Left hindlimb (tissue), 1 donor: Measurements from ENCODE around the gene LECT2.

ENCODE experiments used
- DNase-seq: peaks from one replicate; pipeline ENCODE4 v3.0.0-alpha.2; 2018

The LECT2 gene

DNA sequence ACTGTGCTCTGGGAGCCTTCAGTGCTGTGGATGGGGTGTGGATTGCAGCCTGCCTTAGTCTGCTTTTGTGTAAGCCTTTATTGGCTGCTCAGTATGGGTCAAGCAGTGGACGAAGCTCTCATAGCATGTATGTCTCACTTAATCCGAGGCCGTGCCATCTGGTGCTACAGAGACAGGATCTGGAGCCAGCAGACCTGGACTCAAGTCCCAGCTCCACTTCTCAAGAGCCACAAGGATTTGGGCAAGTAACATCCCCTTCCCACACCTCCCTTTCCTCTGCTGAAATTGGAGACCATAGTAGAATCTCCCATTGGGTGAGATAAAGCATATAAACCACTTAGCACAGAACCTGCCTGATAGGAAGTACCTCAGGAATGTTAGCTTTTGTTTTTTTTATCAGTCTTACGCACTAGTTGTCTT, 23.4 kb upstream of the LECT2 start:
- no peak for DNase-seq

DNA sequence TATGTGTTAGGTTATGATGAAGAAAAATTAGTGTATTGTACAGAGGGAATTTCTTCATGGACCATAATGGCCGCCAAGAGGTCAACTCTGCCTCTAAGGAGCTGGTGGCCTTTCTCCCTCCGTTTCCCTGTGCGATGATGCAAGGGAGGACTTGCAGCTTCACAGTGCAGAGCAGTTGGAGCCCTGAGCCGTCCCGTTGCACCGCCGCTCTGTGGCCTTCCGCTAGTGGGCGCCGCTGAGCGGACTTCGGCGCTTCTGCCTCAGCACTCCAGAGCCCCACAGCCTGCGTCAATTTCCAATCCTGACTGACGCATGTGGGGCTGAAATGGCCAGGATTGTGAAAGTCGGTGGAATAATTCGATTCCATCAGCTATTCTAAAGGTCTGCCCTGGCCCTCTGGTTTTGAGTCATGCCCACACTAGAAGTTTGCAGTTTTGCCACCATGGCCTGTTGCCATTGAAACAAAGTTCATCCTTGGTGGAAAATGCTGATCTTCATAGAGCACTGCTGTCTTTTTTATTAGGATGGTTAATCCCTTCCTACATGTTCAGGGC, 22.7 kb upstream of the LECT2 start:
- DNase-seq, result peak; percentile 51

DNA sequence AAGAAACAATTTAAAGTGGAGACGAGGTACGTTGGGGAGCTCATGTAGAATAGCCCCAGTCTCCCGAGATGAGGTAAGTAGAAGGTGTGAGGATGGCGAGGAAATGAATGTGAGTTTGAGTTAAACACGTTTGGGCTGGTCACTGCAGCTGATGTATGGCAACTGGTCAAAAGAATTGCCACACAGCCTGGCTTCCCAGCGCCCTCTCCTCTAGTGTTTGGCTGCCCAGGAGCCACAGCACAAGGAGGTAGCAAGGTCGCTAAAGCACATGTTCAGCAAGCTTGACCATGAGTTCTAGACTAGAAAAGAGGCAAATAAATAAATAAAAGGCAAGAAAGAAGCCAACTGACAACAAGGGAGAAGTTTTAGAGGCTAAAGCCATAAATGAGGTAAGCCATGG, 21.4 kb upstream of the LECT2 start:
- no peak for DNase-seq

DNA sequence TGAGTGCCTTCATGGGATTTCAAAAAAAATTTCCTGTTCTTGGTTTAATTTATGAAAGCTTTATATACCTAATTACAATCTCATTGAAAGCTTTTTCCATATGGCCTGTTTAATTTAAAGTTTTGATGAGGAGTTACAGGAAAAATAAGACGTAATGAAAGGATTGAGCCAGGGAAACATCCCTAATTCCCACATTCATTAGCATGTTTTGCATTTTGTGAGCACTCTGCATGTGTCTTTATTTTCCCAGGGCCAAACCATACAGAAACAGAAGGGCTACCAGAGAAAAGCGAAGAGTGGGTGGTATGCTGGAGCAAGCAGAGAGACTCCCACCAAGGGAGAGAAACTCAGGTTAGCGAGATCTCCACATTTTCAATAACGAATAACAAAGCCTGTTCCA, 20.3 kb upstream of the LECT2 start:
- DNase-seq, result no peak

DNA sequence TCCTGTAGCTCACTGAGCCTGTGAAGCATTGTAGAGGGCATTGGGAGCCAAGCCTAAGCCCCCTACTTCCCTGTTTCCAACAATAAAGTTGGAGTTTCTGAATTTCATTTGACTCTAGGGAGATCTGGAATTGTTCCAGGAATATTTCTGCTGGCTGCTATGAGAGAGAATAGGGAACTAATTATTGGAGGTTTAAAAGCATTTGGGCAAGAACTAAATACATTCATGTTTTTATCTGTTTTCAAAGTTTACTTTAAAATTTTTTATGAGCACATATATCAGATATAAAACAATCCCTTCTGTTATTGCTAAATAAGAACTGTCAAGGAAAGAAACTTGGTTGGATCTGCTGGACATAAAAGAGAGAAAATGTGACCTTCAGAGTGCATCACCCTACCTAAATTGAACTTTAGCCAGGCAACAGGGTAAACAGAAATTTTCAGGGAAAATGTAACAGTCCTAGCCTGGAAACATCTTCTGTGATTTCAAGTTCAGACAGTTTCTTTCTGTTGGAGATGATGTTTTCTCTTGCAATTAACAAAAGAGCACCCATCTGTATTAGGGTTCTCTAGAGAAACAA, 19.3 kb upstream of the LECT2 start:
- DNase-seq, result no peak

DNA sequence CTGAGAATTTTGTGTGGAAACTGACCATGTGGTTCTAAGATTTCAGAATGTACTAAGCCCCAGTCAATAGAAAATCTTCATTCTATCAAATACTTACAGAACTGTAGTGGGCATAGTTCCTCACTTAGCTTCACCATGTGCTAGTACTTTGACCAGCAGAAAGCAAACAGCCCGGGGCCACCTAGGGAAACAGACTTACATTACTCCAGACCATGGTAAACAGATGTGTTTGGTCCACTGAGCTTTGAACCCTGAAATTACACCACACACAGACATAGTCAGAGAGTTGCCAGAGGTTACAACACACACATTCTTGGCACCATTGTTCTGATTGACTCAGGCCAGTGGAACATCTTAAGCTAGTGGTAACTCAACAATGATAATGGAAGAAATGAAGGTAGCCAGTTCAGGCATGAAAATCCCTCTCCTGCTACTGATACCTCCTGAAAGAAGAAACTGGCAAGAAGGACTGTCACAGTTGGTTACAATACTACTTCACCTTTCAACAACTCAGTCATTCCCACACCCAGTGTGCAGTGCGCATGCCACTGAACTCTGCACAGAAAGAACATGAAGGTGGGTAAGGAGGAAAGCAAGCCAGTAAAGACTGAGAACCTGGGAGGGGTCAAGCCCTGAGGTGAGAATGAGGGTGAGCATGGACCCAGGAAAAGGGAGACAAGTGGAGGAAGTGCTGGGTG, 18.7 kb upstream of the LECT2 start:
- DNase-seq, result no peak

DNA sequence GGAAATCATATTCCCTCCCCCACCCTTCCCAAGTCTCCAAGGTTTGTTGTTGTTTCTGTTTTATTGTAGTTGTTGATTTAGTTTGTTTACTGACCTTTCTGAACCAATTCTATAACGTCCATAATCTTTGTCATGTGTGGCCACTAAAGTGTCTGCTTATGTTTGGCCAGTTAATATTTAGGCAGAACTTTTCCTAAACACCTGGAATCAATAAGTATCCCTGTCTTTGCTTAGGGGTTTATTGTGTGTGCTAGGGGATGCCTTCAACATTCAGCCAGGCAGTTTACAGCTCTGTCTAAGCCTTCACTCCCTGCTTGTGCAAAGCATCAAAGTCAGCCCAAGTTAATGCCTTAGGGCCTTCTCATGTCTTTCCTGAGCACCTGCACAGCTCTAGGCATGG, 16.9 kb upstream of the LECT2 start:
- DNase-seq, result no peak

DNA sequence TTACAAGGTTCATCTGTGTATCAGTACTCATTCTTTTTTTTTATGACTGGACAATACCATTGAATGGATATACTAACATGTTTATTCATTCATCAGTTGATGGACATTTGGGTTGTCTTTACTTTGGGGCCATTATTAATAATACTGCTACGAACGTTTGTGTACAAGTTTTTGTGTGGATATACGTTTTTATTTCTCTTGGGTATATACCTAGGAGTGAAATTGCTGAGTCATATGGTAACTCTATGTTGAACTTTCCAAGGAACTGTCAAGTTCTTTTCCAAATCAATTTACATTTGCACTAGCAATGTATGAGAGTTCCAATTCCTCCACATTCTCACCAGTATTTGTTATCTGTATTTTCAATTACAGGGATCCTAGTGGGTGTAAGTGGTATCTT, 12.0 kb upstream of the LECT2 start:
- DNase-seq, result no peak

DNA sequence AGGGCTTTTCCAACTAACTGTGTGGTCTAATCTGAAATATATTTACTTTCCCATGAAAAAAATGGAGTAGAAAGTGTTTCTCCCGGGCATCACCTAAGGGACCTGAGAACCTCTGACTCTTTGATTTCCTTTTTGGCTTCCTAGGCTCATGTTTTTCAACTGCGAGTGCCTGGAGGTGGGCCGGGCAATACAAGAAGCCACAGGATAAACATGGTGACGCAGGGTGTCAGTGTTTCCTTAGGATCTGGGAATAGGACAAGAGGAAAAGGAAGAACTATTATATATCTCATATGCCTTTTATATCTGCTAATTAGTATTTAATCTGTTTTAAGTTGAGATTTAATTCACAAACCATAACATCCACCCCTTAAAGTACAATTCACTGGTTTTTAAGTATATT, 11.4 kb upstream of the LECT2 start:
- DNase-seq, result no peak

DNA sequence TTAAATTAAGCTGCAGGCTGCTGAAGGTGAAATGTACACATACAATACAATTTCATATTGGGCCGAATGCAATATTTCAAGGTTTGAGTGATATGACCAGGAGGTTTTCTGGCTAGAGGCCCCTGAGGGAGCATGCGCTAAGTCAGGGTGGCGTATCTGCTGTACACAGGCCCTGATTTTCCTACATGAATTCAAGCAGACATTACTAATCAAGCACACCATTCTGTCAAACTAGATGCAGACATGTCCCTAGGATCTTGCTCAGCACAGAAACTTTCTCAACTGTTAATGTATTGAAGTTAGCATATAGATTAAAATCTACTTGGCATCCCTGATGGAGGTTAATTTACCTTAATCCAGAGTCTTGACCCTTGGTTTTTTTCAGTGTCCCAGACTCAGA, 10.7 kb upstream of the LECT2 start:
- no peak for DNase-seq

DNA sequence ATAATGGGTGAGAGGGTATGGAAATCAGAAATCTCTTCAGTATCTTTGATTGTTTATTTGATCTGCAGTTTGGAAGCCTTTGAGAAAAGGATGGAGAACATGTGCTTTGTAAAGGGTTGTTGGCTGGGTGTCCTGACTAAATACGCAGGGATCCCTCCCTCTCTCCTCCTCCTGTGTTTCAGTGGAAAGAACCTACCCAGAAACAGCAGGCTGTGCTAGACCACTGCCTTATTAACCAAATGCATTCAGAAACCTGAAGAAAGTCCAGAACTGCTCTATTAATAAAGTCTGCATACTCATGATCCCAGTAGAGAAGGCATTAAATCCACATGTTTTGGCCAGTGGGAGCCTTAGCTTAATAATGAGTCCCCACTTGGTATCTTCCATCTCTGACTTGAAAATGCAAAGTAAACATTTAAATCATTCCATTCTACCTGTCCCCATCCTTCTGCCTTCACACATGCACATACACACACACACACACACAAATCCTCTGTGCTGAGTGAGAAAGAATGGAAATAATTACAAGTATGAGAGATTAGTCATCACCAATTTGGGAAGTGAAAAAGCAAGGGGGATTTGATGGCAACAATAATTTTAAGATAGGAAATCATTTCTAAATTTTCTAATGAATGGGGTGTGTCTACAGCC, 10.0 kb upstream of the LECT2 start:
- no peak for DNase-seq

DNA sequence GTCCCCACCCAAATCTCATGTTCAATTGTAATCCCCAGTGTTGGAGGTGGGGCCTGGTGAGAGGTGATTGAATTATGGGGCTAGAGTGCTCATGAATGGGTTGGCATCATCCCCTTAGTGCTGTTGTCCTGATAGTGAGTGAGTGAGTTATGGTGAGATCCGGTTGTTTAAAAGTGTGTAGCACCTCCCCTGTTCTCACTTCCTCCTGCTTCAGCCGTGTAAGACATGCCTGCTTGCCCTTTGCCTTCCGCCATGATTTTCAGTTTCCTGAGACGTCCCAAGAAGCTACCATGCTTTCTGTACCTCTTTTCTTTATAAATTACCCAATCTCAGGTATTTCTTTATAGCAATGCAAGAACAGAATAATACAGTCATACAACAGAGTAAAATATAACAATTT, 742 bp upstream of the LECT2 start:
- DNase-seq, result no peak

DNA sequence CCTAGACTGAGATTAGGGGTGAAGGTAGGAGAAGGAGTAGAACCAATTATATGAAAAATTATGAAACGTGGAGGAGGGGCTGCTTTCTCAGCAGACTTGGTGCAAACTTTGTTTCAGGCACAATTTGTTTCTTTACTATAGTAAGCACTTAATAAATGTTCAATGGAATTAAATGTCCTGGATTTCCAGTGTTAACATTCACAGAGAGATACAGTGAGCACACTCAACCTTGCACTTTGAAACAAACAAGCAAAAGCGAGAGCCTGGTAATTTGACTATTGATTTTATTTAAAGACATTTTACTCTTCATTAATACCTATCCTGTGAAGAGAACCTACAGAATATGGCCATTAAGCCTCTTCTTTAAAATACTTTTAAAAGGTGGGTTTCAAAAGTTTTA, 933 bp downstream of the LECT2 start:
- no peak for DNase-seq

DNA sequence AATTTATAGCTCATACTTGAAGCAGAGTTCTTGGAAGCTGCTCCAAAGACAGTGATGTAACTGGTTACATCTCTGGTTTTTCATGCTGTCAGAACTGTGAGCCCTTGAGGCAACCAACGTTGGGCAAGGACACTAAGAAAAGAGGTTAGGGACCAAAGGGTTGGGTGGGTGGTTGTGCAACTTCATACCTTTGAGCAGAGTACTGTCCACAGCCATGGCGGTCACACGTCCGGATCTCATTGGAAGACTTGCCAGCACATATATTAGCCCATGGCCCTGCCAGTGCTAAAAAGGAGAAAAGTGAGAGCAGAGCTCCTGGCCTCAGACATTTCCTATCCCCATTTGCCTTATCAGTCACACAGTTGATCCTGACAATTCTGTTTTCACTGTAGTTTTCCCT, 2.1 kb downstream of the LECT2 start:
- no peak for DNase-seq

DNA sequence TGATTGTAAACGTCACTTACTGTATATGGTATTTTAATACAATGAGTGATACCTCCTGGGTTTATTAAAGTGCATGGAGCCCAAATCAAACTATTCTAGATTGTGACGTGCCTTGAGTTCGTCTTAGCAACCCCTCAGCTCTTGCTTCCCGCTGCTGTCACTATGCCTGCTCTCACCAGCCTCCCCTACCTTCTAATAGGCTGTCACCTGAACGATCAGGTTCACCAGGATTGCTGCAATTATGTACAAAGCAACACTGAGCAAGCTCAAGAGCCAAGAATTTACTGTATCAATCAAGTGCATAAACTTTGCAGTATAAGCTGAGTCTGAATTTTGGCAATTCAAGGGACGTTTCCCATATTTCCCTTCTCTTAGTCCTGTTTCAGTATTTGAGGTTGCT, 3.0 kb downstream of the LECT2 start:
- no peak for DNase-seq

DNA sequence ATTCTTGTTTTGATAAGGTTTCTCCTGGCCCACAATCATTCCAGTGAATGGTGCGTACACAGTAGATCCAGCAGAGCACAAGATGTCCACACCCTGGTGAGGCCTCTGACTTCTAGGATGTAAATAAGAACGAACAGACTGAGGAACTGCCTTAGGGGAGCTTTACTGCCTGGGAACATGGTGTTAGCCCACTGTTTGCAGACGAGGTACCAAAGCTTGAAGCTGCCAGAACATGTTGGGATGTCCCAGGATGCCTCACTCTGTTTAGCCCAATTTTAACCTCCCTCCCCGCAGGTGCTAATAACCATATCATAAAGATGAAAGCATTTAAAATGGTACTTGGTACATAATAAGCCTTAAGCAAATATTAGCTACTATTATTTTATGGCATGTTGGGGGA, 3.5 kb downstream of the LECT2 start:
- DNase-seq, result no peak

DNA sequence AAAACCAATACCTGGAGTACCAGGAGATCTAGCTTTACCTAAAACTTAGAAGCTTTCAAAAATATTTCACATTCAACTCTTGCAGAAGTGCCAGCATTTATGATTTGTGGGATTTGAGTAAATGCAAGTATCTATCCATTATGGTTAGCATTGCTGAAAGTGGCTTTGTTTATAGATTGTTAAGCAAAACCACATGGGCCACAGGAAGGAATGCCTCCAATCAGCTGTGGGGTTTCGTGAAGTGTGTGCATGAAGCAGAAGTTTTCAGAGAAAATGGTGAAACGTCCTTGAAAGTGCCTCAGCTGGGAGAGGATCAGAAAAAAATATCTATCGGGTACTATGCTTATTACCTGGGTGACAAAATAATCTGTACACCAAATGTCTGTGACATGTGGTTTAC, 4.2 kb downstream of the LECT2 start:
- DNase-seq, result no peak

DNA sequence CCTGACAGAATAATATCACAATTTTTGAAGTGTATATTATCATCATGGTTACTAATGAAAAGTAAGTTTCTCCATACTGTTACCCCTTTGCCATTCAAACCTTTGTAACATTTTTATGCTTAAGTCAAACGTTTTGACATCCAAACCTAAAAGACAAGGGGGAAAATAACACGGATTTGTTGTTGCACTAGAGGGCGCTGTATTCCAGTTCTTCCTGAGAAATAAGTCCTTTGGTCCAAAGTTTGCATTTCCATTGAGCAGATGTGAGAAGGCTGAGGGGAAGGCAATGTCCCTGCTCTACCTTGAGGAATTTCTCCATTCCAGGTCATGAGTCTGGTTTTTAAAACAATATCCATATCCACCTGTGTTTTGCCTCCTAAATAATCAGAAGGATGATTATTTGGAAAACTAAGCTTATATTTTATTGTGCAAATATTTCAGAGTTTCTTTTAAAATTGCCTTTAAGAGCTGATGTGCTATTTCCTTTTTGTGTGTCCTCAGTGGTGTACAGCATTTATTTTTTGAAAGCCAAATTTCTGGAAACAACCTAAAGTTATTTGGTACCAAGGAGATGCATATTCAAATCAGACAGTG, 9.7 kb downstream of the LECT2 start:
- no peak for DNase-seq

DNA sequence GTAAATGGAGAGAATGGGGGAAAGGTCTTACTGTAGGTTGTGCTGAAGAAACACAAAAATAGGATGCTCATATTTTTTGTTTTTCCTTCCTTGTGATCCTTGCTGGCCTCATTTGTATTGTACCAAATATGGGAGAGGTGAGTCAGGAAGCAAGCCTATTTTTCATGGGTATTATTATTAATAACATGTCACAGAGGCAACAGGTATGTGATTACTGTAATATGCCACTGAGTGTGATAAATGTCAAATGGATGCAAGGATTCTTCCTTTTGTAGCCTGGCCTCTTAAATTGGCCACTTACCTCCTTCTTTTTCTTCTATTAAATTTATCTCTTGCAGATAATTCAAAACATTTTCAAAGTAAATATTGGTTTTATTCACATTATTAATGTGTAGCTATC, 10.2 kb downstream of the LECT2 start:
- DNase-seq, result no peak

DNA sequence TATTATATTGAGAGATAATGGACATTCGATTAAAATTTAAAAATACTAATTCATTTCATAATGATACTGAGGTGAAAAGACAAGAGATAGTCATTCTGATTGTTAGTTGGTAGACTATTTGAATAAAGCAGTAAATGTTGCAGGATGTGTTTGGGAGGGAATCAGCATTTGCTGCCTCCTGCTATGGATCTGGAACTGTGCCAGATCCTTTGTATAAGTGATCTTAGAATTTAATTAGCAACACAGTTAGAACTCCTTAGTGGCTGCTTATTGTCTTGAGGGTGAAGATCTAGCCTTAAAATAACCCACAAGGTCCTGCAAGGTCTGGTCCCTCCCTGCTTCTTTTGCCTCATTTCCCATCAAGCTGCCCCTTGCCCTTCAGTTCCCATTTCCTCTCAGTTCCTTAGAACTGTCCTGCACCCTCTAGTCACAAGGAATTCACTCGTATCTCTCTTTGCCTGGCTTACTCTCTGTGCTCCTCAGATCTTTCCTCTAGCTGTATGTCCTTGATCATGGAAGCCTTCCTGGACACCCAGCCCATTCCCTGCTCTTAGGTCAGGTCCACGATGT, 12.5 kb downstream of the LECT2 start:
- DNase-seq, result no peak

DNA sequence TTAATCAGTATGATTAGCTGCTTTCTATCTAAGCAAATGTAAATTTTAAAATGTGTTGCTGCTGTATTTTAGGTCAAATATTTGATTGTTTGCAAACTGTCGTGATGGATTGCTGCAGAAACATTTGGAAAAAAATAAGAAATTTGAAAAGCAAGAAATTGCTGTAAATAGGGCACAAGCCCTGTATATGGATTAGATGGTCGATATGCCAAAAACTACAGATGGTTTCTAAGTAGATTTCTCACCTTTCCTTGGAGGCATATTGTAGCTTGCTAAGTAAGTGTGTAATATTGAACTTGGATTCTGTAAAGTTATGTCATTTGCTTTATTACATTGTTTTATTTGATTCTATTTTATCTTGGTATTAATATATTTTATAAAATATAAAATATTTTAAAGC, 13.1 kb downstream of the LECT2 start:
- no peak for DNase-seq

DNA sequence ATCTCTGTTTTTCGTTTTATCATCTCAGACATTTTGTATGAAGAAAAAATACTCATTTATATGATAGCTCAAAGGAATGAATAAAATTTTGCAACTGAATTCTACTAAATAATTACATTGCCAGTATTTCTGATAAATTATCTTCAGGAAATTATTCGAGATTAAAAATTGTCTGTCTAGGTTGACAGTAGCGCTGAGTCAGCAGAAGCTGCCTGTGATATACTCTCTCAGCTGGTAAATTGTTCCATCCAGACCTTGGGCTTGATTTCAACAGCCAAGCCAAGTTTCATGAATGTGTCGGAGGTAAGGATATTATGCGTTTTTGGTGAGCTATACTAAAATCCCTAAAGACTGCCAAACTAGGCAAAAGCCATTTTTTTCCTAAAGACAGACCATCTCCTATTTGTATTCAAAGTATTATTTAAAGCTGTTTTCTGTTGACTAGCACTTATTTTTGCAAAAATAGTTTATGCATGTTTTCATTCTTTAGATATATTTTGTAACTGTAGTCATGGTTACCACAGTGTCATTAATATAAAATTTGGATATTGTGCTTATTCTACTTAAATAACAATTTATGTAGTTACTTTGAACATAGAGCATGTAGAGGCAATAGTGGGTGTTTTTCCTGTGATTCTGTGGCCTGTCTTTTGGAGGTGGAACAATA, 17.4 kb downstream of the LECT2 start:
- no peak for DNase-seq

DNA sequence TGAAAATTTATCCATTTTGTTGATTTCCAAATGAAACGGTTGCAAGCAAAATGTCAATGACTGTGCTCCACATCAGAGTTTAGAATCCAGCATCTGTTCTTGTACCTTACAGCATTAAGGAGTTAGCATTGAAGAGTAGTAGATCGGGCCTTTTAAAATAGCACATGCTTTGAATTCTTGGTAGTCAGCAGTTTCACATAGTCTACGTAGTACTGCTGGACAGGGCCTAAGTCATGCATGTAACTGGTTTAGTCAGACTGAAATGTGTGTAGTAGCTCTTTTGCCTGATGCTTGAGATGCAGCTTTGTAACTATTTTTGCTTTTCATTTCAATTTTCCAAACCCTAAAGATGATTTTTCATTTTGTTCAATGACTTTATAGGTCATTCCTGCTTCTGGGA, 19.8 kb downstream of the LECT2 start:
- DNase-seq, result no peak
